ENCODE measurements around the gene DBNL. TPM values are rescaled to one million over a fixed set of nuclear protein-coding genes. Genes with fewer than 3 reads are reported as not detected.

The DBNL gene
- total and polyA plus RNA-seq, 2 of the 13 experiments (the other 11 are each of a cell fraction or from before 2014, with no cell fraction given) = 20.8 to 35.1 TPM

GRCh38 chr7:44087911-44088838 lies 43.7 kb downstream of the DBNL start (continued):
- no peak for TF ChIP-seq ZNF713 (CRISPR knock-in tag; IDR thresholded peaks at IDR 0.05)
- TF ChIP-seq XBP1 (CRISPR knock-in tag; IDR thresholded peaks at IDR 0.05) = no peak
- TF ChIP-seq AGO1 (IDR thresholded peaks at IDR 0.05; ENCODE audit: low read depth, low read length, poor library complexity, severe bottlenecking) = no peak
- TF ChIP-seq TEAD3 (CRISPR knock-in tag; optimal IDR thresholded peaks at IDR 0.05; ENCODE audit: borderline replicate concordance) = no peak
- 0 out of 2 replicates have a peak, but pooled peaks have one; percentile 8 for TF ChIP-seq HMG20A (CRISPR knock-in tag; IDR thresholded peaks at IDR 0.05; ENCODE audit: borderline replicate concordance)
- TF ChIP-seq ZFP36 (IDR thresholded peaks at IDR 0.05; ENCODE audit: borderline replicate concordance, low read depth, low read length, partially characterized antibody) = no peak
- TF ChIP-seq GABPB1 (CRISPR knock-in tag; IDR thresholded peaks at IDR 0.05) = peak; percentile 61; the same call in 1 of the 2 replicates
- TF ChIP-seq NFE2 (CRISPR knock-in tag; IDR thresholded peaks at IDR 0.05) = no peak
- TF ChIP-seq GABPA (IDR thresholded peaks at IDR 0.05; ENCODE audit: low read depth, low read length) = no peak
- peak; percentile 19; the same call in 1 of the 2 replicates for TF ChIP-seq GABPA (CRISPR knock-in tag; IDR thresholded peaks at IDR 0.05; ENCODE audit: low read depth)
- no peak for TF ChIP-seq DMTF1 (CRISPR knock-in tag; IDR thresholded peaks at IDR 0.05)
- TF ChIP-seq JARID2 (CRISPR knock-in tag; IDR thresholded peaks at IDR 0.05; ENCODE audit: insufficient replicate concordance) = no peak
- no peak for TF ChIP-seq TARDBP (CRISPR knock-in tag; IDR thresholded peaks at IDR 0.05)
- peak; percentile 51 for TF ChIP-seq ETV5 (CRISPR knock-in tag; IDR thresholded peaks at IDR 0.05; ENCODE audit: borderline replicate concordance)
- TF ChIP-seq ZNF276 (CRISPR knock-in tag; IDR thresholded peaks at IDR 0.05; ENCODE audit: low read depth) = no peak
- 0 out of 2 replicates have a peak, but pooled peaks have one; percentile 19 for TF ChIP-seq FOXP4 (CRISPR knock-in tag; IDR thresholded peaks at IDR 0.05)
- no peak for TF ChIP-seq MTA3 (CRISPR knock-in tag; IDR thresholded peaks at IDR 0.05)
- TF ChIP-seq GPBP1L1 (CRISPR knock-in tag; IDR thresholded peaks at IDR 0.05) = no peak
- TF ChIP-seq ZNF629 (CRISPR knock-in tag; conservative IDR thresholded peaks at IDR 0.05) = no peak
- no peak for TF ChIP-seq HNF1B (CRISPR knock-in tag; IDR thresholded peaks at IDR 0.05)
